ENCODE measurements around the gene GPR55. TPM values are rescaled to one million over a fixed set of nuclear protein-coding genes. Genes with fewer than 3 reads are reported as not detected.

Gene GPR55
- total RNA-seq, 1 experiment from 2014 or later = 0.19 TPM

- intact Hi-C loops (cut with micrococcal nuclease; ENCODE audit: unreplicated experiment) = no loop called here
- H3K36me3 ChIP-seq (ENCODE audit: insufficient read depth, low read length, poor library complexity, severe bottlenecking) = no peaks in the 10 kb centered on the region
- peaks cover 7% of the 10 kb centered on the region for H3K27me3 ChIP-seq (replicated peaks; ENCODE audit: insufficient read depth, low read depth, low read length, poor library complexity)
- ChIA-PET CTCF (no interaction called here), POLR2A (ENCODE audit: low non-redundant PET) (no interaction called here)
- H3K4me1 ChIP-seq (ENCODE audit: insufficient read depth, low read length, poor library complexity, severe bottlenecking) = peaks cover 15% of the 10 kb centered on the region
- H3K9me3 ChIP-seq (ENCODE audit: low read depth, low read length, poor library complexity, severe bottlenecking) = no peaks in the 10 kb centered on the region
- H3K27ac ChIP-seq (ENCODE audit: low read depth, low read length, poor library complexity, severe bottlenecking) = no peak overlapping the region
- H3K4me3 ChIP-seq (ENCODE audit: low read depth, low read length, poor library complexity, severe bottlenecking) = no peak overlapping the region
- no TSS peak for BruUV-seq (replicated peaks)
- no peak for DNase-seq (ENCODE audit: low spot score)
- no peak for TF ChIP-seq EZH2 (IDR thresholded peaks at IDR 0.05; ENCODE audit: borderline replicate concordance, low read depth, low read length, poor library complexity, severe bottlenecking)
- TF ChIP-seq CTCF (conservative IDR thresholded peaks at IDR 0.05; ENCODE audit: low read depth, low read length) = no peak
These were observed 63.3 kb downstream of the GPR55 start for GRCh38 chr2:230861552-230862255.

Other genes starting within 250 kb of the GPR55 start
- gene CAB39, start 212.4 kb downstream of the GPR55 start, total RNA-seq (2021) = 50.9 and 58.2 TPM in 2 replicates
- 283 and 293 TPM in 2 replicates for gene ITM2C, start 60.3 kb downstream of the GPR55 start, total RNA-seq (2021)
- not detected in 2 replicates for gene SPATA3, start 70.9 kb upstream of the GPR55 start, total RNA-seq (2021)
- gene C2orf72, start 112.3 kb upstream of the GPR55 start, total RNA-seq (2021) = not detected in 2 replicates
- 230 and 245 TPM in 2 replicates for gene PSMD1, start 131.6 kb upstream of the GPR55 start, total RNA-seq (2021)
- not detected in 2 replicates for gene HTR2B, start 199.8 kb upstream of the GPR55 start, total RNA-seq (2021)

All from A673 (cell line).